HG02759 (cell line): ENCODE measurements around the gene FAM118B.
"Not testable (repeated sequence)": the region's sequence is repeated elsewhere in the genome, so short reads cannot be mapped to it uniquely, and the experiment has no call there.

Source experiments
- ATAC-seq: cut with Tn5 transposase; IDR thresholded peaks from one replicate; pipeline ENCODE4 v1.9.1; 2021; ENCODE audit warnings: mild to moderate bottlenecking, moderate library complexity; ENCODE audit not compliant: unreplicated experiment

FAM118B gene

GRCh38 chr11:126308271-126308671 is 96.7 kb downstream of the FAM118B start:
- ATAC-seq, result no peak

- ATAC-seq, result not testable (repeated sequence)
These were observed 97.2 kb downstream of the FAM118B start for GRCh38 chr11:126308771-126309170.

- peak; percentile 44 for ATAC-seq
These were observed 98.8 kb downstream of the FAM118B start for GRCh38 chr11:126310200-126310991.

- ATAC-seq, result no peak
These were observed 99.4 kb downstream of the FAM118B start for GRCh38 chr11:126310992-126311310.

- ATAC-seq, result peak; percentile 65
These were observed 100.1 kb downstream of the FAM118B start for GRCh38 chr11:126311401-126312291.
